H1 (cell line): ENCODE data around the gene NECTIN1. TPM values are rescaled to one million over a fixed set of nuclear protein-coding genes. Genes with fewer than 3 reads are reported as not detected.

Experiments used
- CTCF ChIA-PET: fragments of 300-600 bp; sonication (Branson Sonifier 250); formaldehyde crosslinking; loops from one replicate; lab custom pipeline; 2021; ENCODE audit not compliant: partially characterized antibody; lab: Charles Lee
- POLR2A ChIA-PET: fragments of 300-600 bp; sonication (Branson Sonifier 250); formaldehyde crosslinking; loops from one replicate; lab custom pipeline; 2021; ENCODE audit warnings: inconsistent platforms; ENCODE audit not compliant: partially characterized antibody; lab: Charles Lee
- DNase-seq, 2 experiments: peaks; one replicate each; pipeline versions ENCODE4 v3.0.0 to v3.0.0-alpha.2; 2010 to 2022; ENCODE audit warnings: low spot score in 2 of 2, low read depth in 1 of 2, mixed read lengths in 1 of 2
- FAIRE-seq: peaks from 2 replicates; lab custom pipeline; 2011; peaks lifted over from hg19 to GRCh38; lab: Jason Lieb, UNC
- H2AFZ ChIP-seq: 2 replicates; pipeline ENCODE4 v1.8.1; 2012; ENCODE audit warnings: low read length, inconsistent platforms
- H2AK5ac ChIP-seq: 2 replicates; pipeline ENCODE4 v1.6.1; 2013; ENCODE audit warnings: low read depth, low read length
- H2BK120ac ChIP-seq: replicated peaks from 2 replicates; pipeline ENCODE3; 2013; ENCODE audit warnings: low read depth, low read length, inconsistent platforms
- H2BK12ac ChIP-seq: 2 replicates; pipeline ENCODE4 v1.6.1; 2013; ENCODE audit warnings: low read depth, low read length
- H2BK15ac ChIP-seq: 2 replicates; pipeline ENCODE4 v1.6.1; 2013; ENCODE audit warnings: low read length
- H2BK20ac ChIP-seq: 2 replicates; pipeline ENCODE4 v1.6.1; 2013; ENCODE audit warnings: low read length
- H2BK5ac ChIP-seq: 2 replicates; pipeline ENCODE4 v1.6.1; 2013; ENCODE audit warnings: low read depth, low read length
- H3K14ac ChIP-seq: 2 replicates; pipeline ENCODE4 v1.6.1; 2013; ENCODE audit warnings: inconsistent platforms; ENCODE audit not compliant: insufficient read length
- H3K18ac ChIP-seq: 2 replicates; pipeline ENCODE4 v1.6.1; 2013; ENCODE audit warnings: low read length; ENCODE audit errors: extremely low read depth
- H3K23ac ChIP-seq: 2 replicates; pipeline ENCODE4 v1.6.1; 2013; ENCODE audit warnings: inconsistent platforms; ENCODE audit not compliant: insufficient read length
- H3K23me2 ChIP-seq: 2 replicates; pipeline ENCODE4 v1.6.1; 2013; ENCODE audit warnings: low read depth, low read length
- H3K27ac ChIP-seq: 2 replicates; pipeline ENCODE4 v1.6.1; 2011; ENCODE audit warnings: low read depth, low read length, inconsistent platforms
- H3K27me3 ChIP-seq, 4 experiments: replicated peaks in 1 of 4; 1 replicate in 1 of 4; 2 replicates in 3 of 4; pipeline versions ENCODE4 v1.6.1 to v1.8.1; 2011 to 2013; ENCODE audit warnings: low read length in 3 of 4, mild to moderate bottlenecking in 3 of 4, inconsistent platforms in 2 of 4, mixed read lengths in 2 of 4, moderate library complexity in 1 of 4; ENCODE audit not compliant: control insufficient read depth in 3 of 4, insufficient read depth in 3 of 4; ENCODE audit errors: extremely low read depth in 1 of 4
- H3K36me3 ChIP-seq, 4 experiments: 2 replicates each; pipeline versions ENCODE4 v1.6.1 to v1.8.1; 2011 to 2013; ENCODE audit warnings: mild to moderate bottlenecking in 4 of 4, low read length in 3 of 4, moderate library complexity in 2 of 4, control low read depth in 1 of 4, inconsistent platforms in 1 of 4; ENCODE audit not compliant: insufficient read depth in 4 of 4, control insufficient read depth in 2 of 4
- H3K4ac ChIP-seq: replicated peaks from 2 replicates; pipeline ENCODE3; 2013; ENCODE audit warnings: low read length, low read depth, mixed read lengths, inconsistent platforms; ENCODE audit not compliant: insufficient read length
- H3K4me1 ChIP-seq, 4 experiments: replicated peaks in 1 of 4; 1 replicate in 1 of 4; 2 replicates in 3 of 4; pipeline versions ENCODE4 v1.6.1 to v1.8.1; 2011 to 2013; ENCODE audit warnings: low read length in 3 of 4, inconsistent platforms in 2 of 4, mixed read lengths in 1 of 4; ENCODE audit not compliant: insufficient read depth in 4 of 4, control insufficient read depth in 3 of 4
- H3K4me2 ChIP-seq, 2 experiments: 2 replicates each; pipeline versions ENCODE4 v1.6.1 to v1.8.1; 2011 to 2013; ENCODE audit warnings: low read depth in 2 of 2, low read length in 2 of 2, control low read depth in 1 of 2, inconsistent platforms in 1 of 2, mild to moderate bottlenecking in 1 of 2; ENCODE audit not compliant: insufficient read depth in 1 of 2
- H3K4me3 ChIP-seq, 4 experiments: fragments of 200-600, 300-600 bp in 1 of 4; sonication (generic), shearing (Covaris generic), sonication (Bioruptor Twin) in 1 of 4; 2 replicates each; pipeline versions ENCODE4 v1.5.1 to v1.8.1; 2011 to 2016; ENCODE audit warnings: low read length in 4 of 4, low read depth in 3 of 4, control low read depth in 2 of 4, inconsistent platforms in 2 of 4, mild to moderate bottlenecking in 2 of 4, mixed read lengths in 1 of 4, moderate library complexity in 1 of 4; ENCODE audit not compliant: insufficient read depth in 2 of 4; ENCODE audit errors: extremely low read depth in 1 of 4
- H3K56ac ChIP-seq: replicated peaks from 2 replicates; pipeline ENCODE3; 2013; ENCODE audit warnings: low read depth, mild to moderate bottlenecking, mixed read lengths, low read length, inconsistent platforms; ENCODE audit not compliant: insufficient read length
- H3K79me1 ChIP-seq: 2 replicates; pipeline ENCODE4 v1.6.1; 2013; ENCODE audit warnings: low read depth, low read length, control low read depth
- H3K79me2 ChIP-seq, 2 experiments: 2 replicates each; pipeline versions ENCODE4 v1.6.1 to v1.8.1; 2012 to 2013; ENCODE audit warnings: low read length in 2 of 2, mild to moderate bottlenecking in 2 of 2, inconsistent platforms in 1 of 2; ENCODE audit not compliant: insufficient read depth in 2 of 2, control insufficient read depth in 1 of 2
- H3K9ac ChIP-seq, 4 experiments: replicated peaks in 1 of 4; 1 replicate in 1 of 4; 2 replicates in 3 of 4; pipeline versions ENCODE4 v1.6.1 to v1.8.1; 2011 to 2013; ENCODE audit warnings: low read depth in 3 of 4, low read length in 3 of 4, control low read depth in 2 of 4, mild to moderate bottlenecking in 2 of 4, moderate library complexity in 2 of 4, inconsistent platforms in 1 of 4; ENCODE audit errors: extremely low read depth in 1 of 4
- H3K9me3 ChIP-seq, 2 experiments: 2 replicates each; pipeline versions ENCODE4 v1.6.1 to v1.8.1; 2012 to 2013; ENCODE audit warnings: mild to moderate bottlenecking in 2 of 2, moderate library complexity in 2 of 2, control low read depth in 1 of 2, inconsistent platforms in 1 of 2, low read depth in 1 of 2, low read length in 1 of 2, mixed read lengths in 1 of 2; ENCODE audit not compliant: insufficient read depth in 2 of 2
- H4K20me1 ChIP-seq, 2 experiments: replicated peaks in 1 of 2; 2 replicates each; pipeline versions ENCODE3 to v1.8.1; 2011 to 2013; ENCODE audit warnings: inconsistent platforms in 2 of 2, low read length in 2 of 2, mild to moderate bottlenecking in 1 of 2; ENCODE audit not compliant: insufficient read depth in 2 of 2, control insufficient read depth in 1 of 2
- H4K5ac ChIP-seq: 2 replicates; pipeline ENCODE4 v1.6.1; 2013; ENCODE audit warnings: low read length, low read depth, mixed read lengths, inconsistent platforms; ENCODE audit not compliant: insufficient read length
- H4K8ac ChIP-seq: 2 replicates; pipeline ENCODE4 v1.8.0; 2013; ENCODE audit warnings: mild to moderate bottlenecking, moderate library complexity, low read length, inconsistent platforms; ENCODE audit not compliant: insufficient read depth; ENCODE audit errors: extremely low read depth
- H4K91ac ChIP-seq: replicated peaks from 2 replicates; pipeline ENCODE3; 2013; ENCODE audit warnings: low read length, mixed read lengths, inconsistent platforms; ENCODE audit not compliant: insufficient read length
- ASH2L ChIP-seq: fragments of 200-600, 300-600 bp; sonication (generic); IDR thresholded peaks from one replicate; pipeline ENCODE4 v1.7.1; 2017; ENCODE audit warnings: low read length
- CBX8 ChIP-seq: fragments of 300-800, 300-1000 bp; sonication (generic); IDR thresholded peaks from 2 replicates; pipeline ENCODE4 v1.7.1; 2016; ENCODE audit warnings: low read depth, low read length, borderline replicate concordance
- JUND ChIP-seq: IDR thresholded peaks from 2 replicates; pipeline ENCODE4 v1.6.1; 2011; ENCODE audit warnings: mild to moderate bottlenecking, improper control_type of control experiment, low read length
- KDM1A ChIP-seq: fragments of 200-600, 300-600 bp; sonication (generic); IDR thresholded peaks from 2 replicates; pipeline ENCODE4 v1.7.1; 2016; ENCODE audit warnings: mild to moderate bottlenecking, low read length, borderline replicate concordance
- RNF2 ChIP-seq: fragments of 200-900, 300-1000 bp; sonication (generic); IDR thresholded peaks from 2 replicates; pipeline ENCODE4 v1.7.1; 2016; ENCODE audit warnings: borderline replicate concordance, low read depth, mild to moderate bottlenecking, antibody characterized with exemption, low read length; ENCODE audit not compliant: poor library complexity, severe bottlenecking; ENCODE audit errors: missing control alignments
- RXRA ChIP-seq: IDR thresholded peaks from 2 replicates; pipeline ENCODE4 v1.6.1; 2011; ENCODE audit warnings: low read depth, mild to moderate bottlenecking, low read length, moderate library complexity; ENCODE audit not compliant: insufficient read depth
- SIX5 ChIP-seq: IDR thresholded peaks from 2 replicates; pipeline ENCODE4 v1.6.1; 2011; ENCODE audit warnings: mild to moderate bottlenecking, low read depth, low read length
- SP2 ChIP-seq: IDR thresholded peaks from 2 replicates; pipeline ENCODE4 v1.6.1; 2012; ENCODE audit warnings: mild to moderate bottlenecking, low read length, inconsistent platforms
- SP4 ChIP-seq: IDR thresholded peaks from 2 replicates; pipeline ENCODE4 v1.6.1; 2012; ENCODE audit warnings: low read length, inconsistent platforms
- USF2 ChIP-seq: IDR thresholded peaks from 2 replicates; pipeline ENCODE4 v1.6.1; 2011; ENCODE audit warnings: low read length, improper control_type of control experiment
- WGBS, 2 experiments: shearing (Covaris generic) in 1 of 2; methylation state at CpG; one replicate each; pipeline versions ENCODE4 v1.1.6 to v1.1.7; 2013 to 2015; ENCODE audit warnings: low lambda C conversion rate in 2 of 2, mixed read lengths in 2 of 2, inconsistent platforms in 1 of 2, low coverage in 1 of 2, missing lambda C conversion rate in 1 of 2; ENCODE audit not compliant: insufficient replicate concordance in 2 of 2, insufficient coverage in 1 of 2, insufficient read length in 1 of 2; ENCODE audit errors: extremely low coverage in 1 of 2, missing lambda C conversion rate in 1 of 2; 5-methylcytosine and 5-hydroxymethylcytosine counted together
- polyA plus RNA-seq, 7 experiments: library from polyadenylated mRNA; depleted of rRNA in 3 of 7; stranded (reverse) in 5 of 7; unstranded in 2 of 7; fragments of >200 nt in 5 of 7; fragments of 200-250 nt in 2 of 7; gene quantifications; 1 replicate in 5 of 7; 2 replicates in 1 of 7; 4 replicates in 1 of 7; pipeline versions ENCODE4 v1.2.1 to v1.2.3, GENCODE V29; 2011 to 2013; ENCODE audit warnings: missing spikeins in 2 of 7, mixed read lengths in 2 of 7
- total RNA-seq: library from RNA; stranded (reverse); fragmentation: NEBNext Ultra II Directional; extraction: Animal tissue kit (Norgen Biotek cat#: 25700); gene quantifications from 2 replicates; pipeline ENCODE4 v1.2.1, GENCODE V29; 2021

Gene NECTIN1
- total and polyA plus RNA-seq, 2 of the 8 experiments (the other 6 are each of a cell fraction or from before 2014, with no cell fraction given): 43.2 to 97.7 TPM

DNA sequence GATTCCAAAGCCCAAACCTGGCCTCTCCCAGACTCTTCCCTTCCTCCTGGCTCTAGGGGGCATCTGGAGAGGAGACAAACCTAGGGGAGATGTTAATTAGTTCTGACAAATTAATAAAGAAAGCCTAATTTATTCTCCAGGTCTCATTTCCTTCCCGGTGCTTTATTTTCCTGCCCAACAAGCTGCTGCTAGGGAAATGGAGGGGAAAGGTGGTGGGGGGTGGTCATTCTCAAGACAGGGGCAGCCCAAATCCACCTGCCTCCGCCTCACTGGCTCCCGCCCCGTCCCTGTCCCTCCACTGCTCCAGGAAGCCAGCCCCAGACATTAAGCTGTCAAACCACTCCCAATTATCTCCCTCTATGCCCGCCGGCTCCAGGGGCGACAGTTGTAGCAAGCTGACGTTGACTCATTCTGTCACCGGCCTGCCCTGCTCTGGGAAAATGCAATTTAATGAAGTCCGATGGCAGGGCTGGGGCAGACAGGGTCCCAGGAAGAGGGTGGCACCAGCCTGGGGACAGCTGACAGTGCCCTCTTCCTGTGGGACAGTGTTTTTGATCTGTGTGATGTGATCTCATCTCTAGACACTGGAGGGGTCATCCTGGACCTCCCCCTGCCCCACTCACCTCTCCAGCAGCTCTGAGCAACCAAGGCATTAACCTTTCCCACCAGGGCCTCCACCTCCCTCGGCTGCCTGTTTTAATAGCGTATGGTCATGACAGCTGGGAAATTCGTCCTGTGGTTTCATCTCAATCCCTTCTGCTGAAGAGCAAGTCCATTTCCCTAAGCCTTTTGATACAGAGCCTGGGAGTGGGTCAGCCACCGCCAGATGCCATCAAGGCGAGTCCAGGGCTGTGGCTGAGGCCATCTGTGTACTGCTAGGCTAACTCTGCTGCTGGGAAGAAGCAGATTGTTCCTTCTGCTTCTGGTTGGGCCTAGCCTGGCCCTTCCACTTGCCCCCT is 27.1 kb downstream of the NECTIN1 start:
- H3K9me3 ChIP-seq: no peaks in the 10 kb centered on the region
- peaks cover 33% of the 10 kb centered on the region for H3K79me1 ChIP-seq
- H3K27me3 ChIP-seq: no peaks in the 10 kb centered on the region
- ChIA-PET POLR2A (interaction anchor here (0.8 to 1.4 kb wide), 3 partner anchors 8 to 17 kb away, joined by 3 read pairs; no protein-coding TSS in a partner anchor), CTCF (interaction anchor here (0.7 to 14.0 kb wide), 10 partner anchors 8 to 407 kb away, joined by 3 to 171 read pairs (median 4); partner anchors contain the start of gene NECTIN1)
- H3K4ac ChIP-seq: no peak overlapping the region
- H3K4me3 ChIP-seq: no peak overlapping the region
- DNase-seq (no peak), FAIRE-seq (no peak)
- no peak overlapping the region for H2BK20ac ChIP-seq
- peaks cover 2 to 88% of the 10 kb centered on the region in 2 experiments; a peak in 3 of 4 replicates for H3K79me2 ChIP-seq
- no peak overlapping the region for H3K27ac ChIP-seq
- no peak overlapping the region; the same call in 1 of the 2 replicates for H3K18ac ChIP-seq
- no peaks in the 10 kb centered on the region for H3K23me2 ChIP-seq
- no peak overlapping the region for H3K56ac ChIP-seq
- H2BK120ac ChIP-seq: no peak overlapping the region
- no peak overlapping the region for H4K5ac ChIP-seq
- no peak overlapping the region for H4K91ac ChIP-seq
- H2BK15ac ChIP-seq: no peak overlapping the region
- peak overlapping the region; percentile 28 for H4K8ac ChIP-seq
- 88% methylated on average over 15 of the region's 15 CpGs; no CpG with 5 or more reads in 1 of the 2 experiments for WGBS, 2 experiments
- H3K14ac ChIP-seq: no peak overlapping the region
- no peak overlapping the region for H2AK5ac ChIP-seq
- H3K4me1 ChIP-seq: peaks cover under 1 to 11% (median 5%) of the 10 kb centered on the region in 4 experiments
- peak overlapping the region; percentile 49; the same call in 1 of the 2 replicates for H2BK5ac ChIP-seq
- no peaks in the 10 kb centered on the region; a peak in 1 of 8 replicates for H3K36me3 ChIP-seq
- no peak overlapping the region for H2AFZ ChIP-seq
- H3K4me2 ChIP-seq: no peak overlapping the region
- no peak overlapping the region; a peak in 1 of 7 replicates for H3K9ac ChIP-seq
- H3K23ac ChIP-seq: no peak overlapping the region
- H2BK12ac ChIP-seq: no peak overlapping the region
- H4K20me1 ChIP-seq: peaks cover 54 to 62% of the 10 kb centered on the region in 2 experiments
- TF ChIP-seq CBX8: no peak
- no peak for TF ChIP-seq JUND
- no peak for TF ChIP-seq RNF2
- TF ChIP-seq SIX5: no peak
- TF ChIP-seq SP4: no peak
- no peak for TF ChIP-seq USF2
- no peak for TF ChIP-seq ASH2L
- TF ChIP-seq SP2: no peak
- no peak for TF ChIP-seq RXRA
- TF ChIP-seq KDM1A: no peak
